DND-41 (cell line): ENCODE measurements around the gene PSMG3.

Source experiments
- ATAC-seq: fragments of 200-7000 bp; cut with Tn5 transposase; 3 replicates; pipeline ENCODE4 v1.9.1; 2021; ENCODE audit warnings: low read depth; ENCODE audit not compliant: insufficient read depth
- DNase-seq: peaks from one replicate; pipeline ENCODE4 v3.0.0-alpha.2; 2020
- H2AFZ ChIP-seq: 2 replicates; pipeline ENCODE4 v1.6.0; 2012; ENCODE audit warnings: low read depth, low read length
- H3K27ac ChIP-seq: 2 replicates; pipeline ENCODE4 v1.5.1; 2012; ENCODE audit warnings: low read length, inconsistent platforms
- H3K27me3 ChIP-seq: fragments of 200-600 bp; sonication (generic); 2 replicates; pipeline ENCODE4 v1.6.0; 2012; ENCODE audit warnings: low read length, mild to moderate bottlenecking, inconsistent platforms; ENCODE audit not compliant: insufficient read depth, poor library complexity
- H3K36me3 ChIP-seq: 2 replicates; pipeline ENCODE4 v1.5.1; 2012; ENCODE audit warnings: low read length, inconsistent platforms; ENCODE audit not compliant: insufficient read depth
- H3K4me1 ChIP-seq: 2 replicates; pipeline ENCODE4 v1.5.1; 2012; ENCODE audit warnings: mild to moderate bottlenecking, low read length; ENCODE audit not compliant: insufficient read depth
- H3K4me2 ChIP-seq: 2 replicates; pipeline ENCODE4 v1.6.0; 2012; ENCODE audit warnings: mild to moderate bottlenecking, moderate library complexity, low read length, inconsistent platforms; ENCODE audit not compliant: insufficient read depth
- H3K4me3 ChIP-seq, 2 experiments: fragments of 200-600 bp in 1 of 2; shearing (Covaris generic) in 1 of 2; 2 replicates each; pipeline ENCODE4 v1.5.1; 2012 to 2016; ENCODE audit warnings: inconsistent platforms in 2 of 2, low read length in 2 of 2, mild to moderate bottlenecking in 2 of 2, low read depth in 1 of 2, moderate library complexity in 1 of 2
- H3K79me2 ChIP-seq: 2 replicates; pipeline ENCODE4 v1.6.0; 2012; ENCODE audit warnings: low read length, inconsistent platforms; ENCODE audit not compliant: insufficient read depth
- H3K9ac ChIP-seq: 2 replicates; pipeline ENCODE4 v1.6.0; 2012; ENCODE audit warnings: low read depth, mild to moderate bottlenecking, inconsistent platforms, low read length, moderate library complexity
- H3K9me3 ChIP-seq: 2 replicates; pipeline ENCODE4 v1.5.1; 2012; ENCODE audit warnings: low read length, moderate library complexity, mild to moderate bottlenecking, inconsistent platforms; ENCODE audit not compliant: insufficient read depth, severe bottlenecking
- H4K20me1 ChIP-seq: 2 replicates; pipeline ENCODE4 v1.6.0; 2012; ENCODE audit warnings: low read length; ENCODE audit not compliant: insufficient read depth
- CTCF ChIP-seq: IDR thresholded peaks from 2 replicates; pipeline ENCODE4 v1.5.1; 2012; ENCODE audit warnings: borderline replicate concordance, low read length, moderate library complexity, mild to moderate bottlenecking; ENCODE audit not compliant: poor library complexity, severe bottlenecking; ENCODE audit errors: extremely low read depth
- EZH2 ChIP-seq: IDR thresholded peaks from 3 replicates; pipeline ENCODE4 v1.6.1; 2012; ENCODE audit warnings: borderline replicate concordance, low read depth, mild to moderate bottlenecking, moderate library complexity, low read length, inconsistent platforms; ENCODE audit not compliant: severe bottlenecking

PSMG3 gene

GRCh38 chr7:1569833-1570632, at the start of gene PSMG3:
PSMG3 (minus strand) TSS chr7:1570032; CDS start chr7:1569339, 693 bp downstream.
- Histone ChIP-seq H3K4me1 (peaks cover 38% of the 10 kb centered on the region), H3K4me3 (peak within 1 kb of the TSS; percentile 53 to 75), H3K4me2 (peak within 1 kb of the TSS; percentile 90), H3K9me3 (no peaks in the 10 kb centered on the region), H2AFZ (peak within 1 kb of the TSS; percentile 85), H3K27me3 (no peaks in the 10 kb centered on the region), H4K20me1 (peaks cover 12% of the 10 kb centered on the region; the same call in 1 of the 2 replicates), H3K9ac (peak within 1 kb of the TSS; percentile 87), H3K36me3 (peaks cover 22% of the 10 kb centered on the region), H3K27ac (peak within 1 kb of the TSS; percentile 80), H3K79me2 (peaks cover 28% of the 10 kb centered on the region)
- DNase-seq (peak; percentile 88), ATAC-seq (peak; percentile 93)
- TF ChIP-seq EZH2 (no peak), CTCF (peak; percentile 32)

- H3K27ac ChIP-seq, result no peak overlapping the region
- ATAC-seq (no peak), DNase-seq (no peak)
- no peak for TF ChIP-seq EZH2
- TF ChIP-seq CTCF, result no peak
- no peaks in the 10 kb centered on the region for H3K4me1 ChIP-seq
- H3K79me2 ChIP-seq, result no peaks in the 10 kb centered on the region
- no peaks in the 10 kb centered on the region for H3K27me3 ChIP-seq
- no peak overlapping the region for H2AFZ ChIP-seq
- H4K20me1 ChIP-seq, result no peaks in the 10 kb centered on the region
- no peak overlapping the region for H3K9ac ChIP-seq
- no peak overlapping the region for H3K4me2 ChIP-seq
- no peaks in the 10 kb centered on the region for H3K9me3 ChIP-seq
- H3K36me3 ChIP-seq, result no peaks in the 10 kb centered on the region
- H3K4me3 ChIP-seq, result no peak overlapping the region
Measured at GRCh38 chr7:1618475-1618874, 48.6 kb upstream of the PSMG3 start.

- H3K9ac ChIP-seq, result no peak overlapping the region
- no peaks in the 10 kb centered on the region for H3K36me3 ChIP-seq
- no peaks in the 10 kb centered on the region for H3K79me2 ChIP-seq
- H2AFZ ChIP-seq, result no peak overlapping the region
- no peak for ATAC-seq
- no peaks in the 10 kb centered on the region for H3K4me1 ChIP-seq
- TF ChIP-seq CTCF (no peak), EZH2 (no peak)
- no peaks in the 10 kb centered on the region for H3K27me3 ChIP-seq
- no peak overlapping the region for H3K4me2 ChIP-seq
- no peak overlapping the region for H3K4me3 ChIP-seq
- H4K20me1 ChIP-seq, result no peaks in the 10 kb centered on the region
- no peak for DNase-seq
- no peak overlapping the region for H3K27ac ChIP-seq
- H3K9me3 ChIP-seq, result no peaks in the 10 kb centered on the region
Measured at GRCh38 chr7:1617957-1618356, 48.1 kb upstream of the PSMG3 start.
